GM18909 (cell line): ENCODE data around the gene BIRC7.
"Not testable (repeated sequence)": the region's sequence is repeated elsewhere in the genome, so short reads cannot be mapped to it uniquely, and the experiment has no call there.

Experiments
- ATAC-seq: cut with Tn5 transposase; IDR thresholded peaks from one replicate; pipeline ENCODE4 v1.9.1; 2021; ENCODE audit warnings: mild to moderate bottlenecking; ENCODE audit not compliant: unreplicated experiment, poor library complexity

BIRC7 gene

GRCh38 chr20:63205896-63206295 is 29.8 kb upstream of the BIRC7 start:
- no peak for ATAC-seq

GRCh38 chr20:63206878-63207277 is 28.8 kb upstream of the BIRC7 start:
- no peak for ATAC-seq

GRCh38 chr20:63208346-63208909 is 27.3 kb upstream of the BIRC7 start:
- ATAC-seq: no peak

DNA sequence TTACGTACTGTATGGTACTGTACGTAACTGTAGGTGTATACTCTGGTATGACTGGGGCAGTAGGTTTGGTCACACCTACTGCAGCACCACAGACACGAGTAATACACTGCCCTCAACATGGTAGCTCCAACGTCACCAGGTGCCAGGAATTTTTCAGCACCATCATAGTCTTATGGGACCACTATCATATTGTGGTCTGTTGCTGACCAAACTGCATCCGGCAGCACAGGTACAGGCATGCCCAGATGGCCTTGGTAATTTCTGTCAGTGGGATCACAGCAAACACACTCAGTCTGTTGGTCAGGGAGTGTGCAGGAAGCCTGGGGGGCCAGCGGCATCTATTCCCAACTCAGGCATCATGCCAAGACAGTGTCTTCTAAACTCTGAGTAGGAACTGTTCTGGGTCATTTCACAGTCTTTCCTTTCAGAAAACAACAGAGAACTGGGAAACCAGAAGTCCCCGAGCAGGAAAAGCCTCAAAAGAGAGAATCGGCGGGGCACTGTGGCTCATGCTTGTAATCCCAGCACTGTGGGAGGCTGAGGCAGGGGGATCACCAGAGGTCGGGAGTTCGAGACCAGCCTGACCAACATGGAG is 25.6 kb upstream of the BIRC7 start:
- ATAC-seq: no peak

DNA sequence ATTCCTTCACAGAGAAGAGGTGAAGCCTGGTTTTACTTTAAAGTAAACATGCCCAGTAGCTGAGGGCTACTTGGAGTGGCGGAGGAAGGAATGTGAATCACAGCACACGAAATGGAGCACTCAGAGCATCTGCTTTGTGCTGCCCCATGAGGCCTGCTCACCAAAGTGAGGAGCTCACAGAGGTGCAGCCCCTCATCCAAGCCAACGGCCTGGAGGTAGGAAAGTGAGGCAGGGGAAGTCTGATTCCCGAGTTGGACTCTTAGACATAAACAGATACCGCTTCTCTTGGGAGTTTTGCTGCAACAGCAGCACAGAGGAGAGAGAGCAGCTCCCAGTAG is 23.3 kb upstream of the BIRC7 start:
- ATAC-seq: no peak

GRCh38 chr20:63212792-63213191 is 22.9 kb upstream of the BIRC7 start:
- no peak for ATAC-seq

- no peak for ATAC-seq
Observed at GRCh38 chr20:63214514-63214913, 21.2 kb upstream of the BIRC7 start.

DNA sequence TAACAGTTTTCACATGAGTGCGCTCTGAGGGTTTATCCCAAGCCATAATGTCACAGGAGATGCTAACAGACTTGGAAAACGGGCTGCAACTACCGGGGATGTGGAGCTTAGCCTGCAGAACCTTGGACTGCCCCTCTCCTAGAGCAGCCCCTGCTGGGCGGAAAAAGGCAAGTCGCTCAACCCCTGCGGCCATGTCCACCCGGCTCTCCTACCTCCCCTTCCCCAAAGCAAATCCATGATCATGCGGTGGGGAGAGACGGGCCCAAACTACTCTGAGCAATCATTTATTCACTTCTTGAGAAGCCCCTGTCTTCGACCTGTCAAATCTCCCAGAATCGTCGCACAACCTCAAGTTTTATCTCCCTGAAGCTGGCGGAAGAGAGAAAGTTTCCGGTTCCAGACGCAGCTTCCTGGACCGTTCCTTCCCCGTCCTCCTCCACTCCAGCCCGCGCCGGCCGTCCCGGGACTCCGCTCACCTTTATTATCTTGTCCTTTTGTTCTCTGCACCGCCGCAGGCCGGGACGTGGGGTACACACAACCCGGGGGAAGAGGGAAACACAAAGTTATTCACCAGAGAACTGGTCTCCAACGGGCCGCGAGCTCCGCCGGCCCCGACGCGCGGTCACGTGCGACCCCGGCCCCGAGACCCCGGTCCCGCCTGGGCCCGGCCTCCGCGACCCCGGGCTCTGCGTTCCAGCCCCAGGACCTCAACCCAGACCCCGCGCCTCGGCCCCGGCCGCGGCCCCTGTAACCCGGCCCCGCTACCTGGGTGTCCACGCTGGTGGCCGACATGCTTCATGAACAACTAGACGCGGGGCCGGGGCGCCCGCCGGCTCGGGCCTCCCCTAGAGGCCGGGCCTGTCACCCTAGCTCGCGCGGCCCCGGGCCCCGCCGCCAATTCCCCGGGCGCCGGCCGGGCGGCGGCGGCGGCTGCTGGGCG is 20.3 kb upstream of the BIRC7 start:
- no peak for ATAC-seq

GRCh38 chr20:63216041-63216848 is 19.5 kb upstream of the BIRC7 start, which contains the start of gene YTHDF1:
TSS of gene YTHDF1 (minus strand) at chr20:63216131. CDS start at chr20:63215892, 239 bp downstream.
- peak; percentile 84 for ATAC-seq

- ATAC-seq: no peak
Observed at GRCh38 chr20:63216849-63217471, 18.7 kb upstream of the BIRC7 start.

- no peak for ATAC-seq
Observed at GRCh38 chr20:63217706-63218105, 18.0 kb upstream of the BIRC7 start.

- no peak for ATAC-seq
Observed at GRCh38 chr20:63218701-63219446, 16.8 kb upstream of the BIRC7 start.

GRCh38 chr20:63219447-63219821 is 16.3 kb upstream of the BIRC7 start:
- no peak for ATAC-seq

- ATAC-seq: no peak
Observed at GRCh38 chr20:63219866-63220521, 15.7 kb upstream of the BIRC7 start.

GRCh38 chr20:63220696-63221399 is 14.9 kb upstream of the BIRC7 start:
- ATAC-seq: no peak

- ATAC-seq: not testable (repeated sequence)
Observed at GRCh38 chr20:63221400-63222053, 14.2 kb upstream of the BIRC7 start.

DNA sequence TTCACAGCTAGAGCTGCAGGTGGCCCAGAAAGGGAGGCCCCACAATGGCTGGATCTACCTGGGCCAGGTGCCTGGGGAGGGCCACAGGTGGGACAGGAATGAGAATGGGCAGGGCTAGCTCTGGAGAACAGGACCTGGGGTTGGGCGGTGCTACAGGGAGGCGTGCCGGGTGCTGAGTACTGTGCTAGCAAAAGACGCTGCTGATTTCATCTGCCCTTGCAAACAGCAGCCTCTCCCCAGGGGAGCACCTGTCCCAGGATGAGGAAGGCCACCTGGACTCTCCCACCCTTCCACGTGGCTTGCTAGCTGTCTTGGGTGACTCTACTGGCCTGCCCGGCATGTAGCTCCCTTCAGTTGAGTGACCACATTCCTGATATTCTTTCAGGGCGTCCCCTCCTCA is 13.2 kb upstream of the BIRC7 start:
- ATAC-seq: no peak
